ENCODE data around the gene CD93.

CD93 gene

GRCh38 chr20:23129891-23130621 is 43.9 kb upstream of the CD93 start:
- no peak for TF ChIP-seq CTCF (conservative IDR thresholded peaks at IDR 0.05; ENCODE audit: low read depth, low read length)

GRCh38 chr20:23129266-23129665 is 43.1 kb upstream of the CD93 start:
- DNase-seq (ENCODE audit: low read depth) = no peak
- TF ChIP-seq CTCF (conservative IDR thresholded peaks at IDR 0.05; ENCODE audit: low read depth, low read length) = no peak
- H3K4me3 ChIP-seq (ENCODE audit: low read depth, low read length) = no peak overlapping the region

More at GRCh38 chr20:23129891-23130621, 43.9 kb upstream of the CD93 start:
- no peak overlapping the region for H3K4me3 ChIP-seq (ENCODE audit: low read depth, low read length)
- DNase-seq (ENCODE audit: low read depth) = no peak

- no peak for TF ChIP-seq CTCF (conservative IDR thresholded peaks at IDR 0.05; ENCODE audit: low read depth, low read length)
- no peak for DNase-seq (ENCODE audit: low read depth)
- H3K4me3 ChIP-seq (ENCODE audit: low read depth, low read length) = no peak overlapping the region
Measured at GRCh38 chr20:23128461-23129125, 42.5 kb upstream of the CD93 start.

GRCh38 chr20:23127506-23128279 is 41.6 kb upstream of the CD93 start:
- no peak for DNase-seq (ENCODE audit: low read depth)

GRCh38 chr20:23126281-23127061 is 40.3 kb upstream of the CD93 start:
- TF ChIP-seq CTCF (conservative IDR thresholded peaks at IDR 0.05; ENCODE audit: low read depth, low read length) = no peak
- no peak for DNase-seq (ENCODE audit: low read depth)
- no peak overlapping the region for H3K4me3 ChIP-seq (ENCODE audit: low read depth, low read length)

More at GRCh38 chr20:23127506-23128279, 41.6 kb upstream of the CD93 start:
- H3K4me3 ChIP-seq (ENCODE audit: low read depth, low read length) = no peak overlapping the region
- no peak for TF ChIP-seq CTCF (conservative IDR thresholded peaks at IDR 0.05; ENCODE audit: low read depth, low read length)

- no peak for TF ChIP-seq CTCF (conservative IDR thresholded peaks at IDR 0.05; ENCODE audit: low read depth, low read length)
- DNase-seq (ENCODE audit: low read depth) = peak; percentile 96
- no peak overlapping the region for H3K4me3 ChIP-seq (ENCODE audit: low read depth, low read length)
Measured at GRCh38 chr20:23125625-23126191, 39.6 kb upstream of the CD93 start.

Measured in choroid plexus epithelial cell (primary cell).